Measurements from ENCODE around the gene ASCC3. TPM values are rescaled to one million over a fixed set of nuclear protein-coding genes. Genes with fewer than 3 reads are reported as not detected.

Gene ASCC3
- total RNA-seq, 4 donors from 2014 or later = 25.9 to 40.9 (median 31.3) TPM

DNA sequence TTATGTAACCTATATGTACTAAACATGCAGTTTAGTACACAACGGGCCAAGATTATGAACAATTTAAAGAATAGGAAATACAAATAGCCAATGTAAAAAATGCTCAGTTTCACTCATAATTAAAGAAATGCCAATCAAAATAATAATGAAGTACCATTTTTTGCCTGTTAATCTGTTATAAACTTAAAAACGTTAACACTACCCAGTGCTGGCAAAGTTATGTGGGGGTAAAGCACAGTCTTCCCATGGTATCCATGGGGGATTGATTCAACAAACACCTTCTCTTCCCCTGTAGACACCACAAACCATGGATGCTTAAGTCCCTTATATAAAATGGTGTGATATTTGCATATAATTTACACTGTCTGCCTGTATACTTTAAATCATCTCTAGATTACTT, 211.1 kb downstream of the ASCC3 start:
- Histone ChIP-seq H3K27me3 (no peaks in the 10 kb centered on the region), H3K9me3 (no peaks in the 10 kb centered on the region), H3K36me3 (no peaks in the 10 kb centered on the region), H3K4me1 (no peaks in the 10 kb centered on the region), H3K27ac (no peak overlapping the region), H3K4me3 (no peak overlapping the region)
- WGBS = 98% methylated on average over 2 of the region's 2 CpGs
- no peak for DNase-seq (ENCODE audit: low spot score in 2 of 2)
- TF ChIP-seq POLR2A (IDR thresholded peaks at IDR 0.05) = no peak
- no peak for TF ChIP-seq EP300 (IDR thresholded peaks at IDR 0.05)
- TF ChIP-seq, protein P1, sequence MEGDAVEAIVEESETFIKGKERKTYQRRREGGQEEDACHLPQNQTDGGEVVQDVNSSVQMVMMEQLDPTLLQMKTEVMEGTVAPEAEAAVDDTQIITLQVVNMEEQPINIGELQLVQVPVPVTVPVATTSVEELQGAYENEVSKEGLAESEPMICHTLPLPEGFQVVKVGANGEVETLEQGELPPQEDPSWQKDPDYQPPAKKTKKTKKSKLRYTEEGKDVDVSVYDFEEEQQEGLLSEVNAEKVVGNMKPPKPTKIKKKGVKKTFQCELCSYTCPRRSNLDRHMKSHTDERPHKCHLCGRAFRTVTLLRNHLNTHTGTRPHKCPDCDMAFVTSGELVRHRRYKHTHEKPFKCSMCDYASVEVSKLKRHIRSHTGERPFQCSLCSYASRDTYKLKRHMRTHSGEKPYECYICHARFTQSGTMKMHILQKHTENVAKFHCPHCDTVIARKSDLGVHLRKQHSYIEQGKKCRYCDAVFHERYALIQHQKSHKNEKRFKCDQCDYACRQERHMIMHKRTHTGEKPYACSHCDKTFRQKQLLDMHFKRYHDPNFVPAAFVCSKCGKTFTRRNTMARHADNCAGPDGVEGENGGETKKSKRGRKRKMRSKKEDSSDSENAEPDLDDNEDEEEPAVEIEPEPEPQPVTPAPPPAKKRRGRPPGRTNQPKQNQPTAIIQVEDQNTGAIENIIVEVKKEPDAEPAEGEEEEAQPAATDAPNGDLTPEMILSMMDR (IDR thresholded peaks at IDR 0.05) = no peak
- no peak for TF ChIP-seq POLR2AphosphoS5 (IDR thresholded peaks at IDR 0.05)

DNA sequence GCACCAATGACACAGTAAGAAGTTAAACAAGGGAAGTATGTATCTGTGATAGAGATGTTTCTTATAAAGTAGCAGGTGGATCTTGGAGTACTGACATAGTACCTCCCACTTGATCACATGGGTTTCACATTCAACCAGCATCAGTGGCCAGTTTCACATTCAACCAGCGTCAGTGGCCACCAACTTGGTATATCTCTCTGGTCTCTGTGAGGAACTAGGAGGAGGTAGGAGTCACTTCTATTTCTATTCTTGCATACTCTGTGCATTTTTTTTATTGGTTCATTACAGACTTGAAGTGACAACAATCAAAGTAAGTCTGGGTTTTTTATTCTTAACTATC, 216.1 kb downstream of the ASCC3 start:
- no peaks in the 10 kb centered on the region for H3K36me3 ChIP-seq
- no peak overlapping the region for H3K4me3 ChIP-seq
- H3K27me3 ChIP-seq = no peaks in the 10 kb centered on the region
- no peak for DNase-seq (ENCODE audit: low spot score in 2 of 2)
- TF ChIP-seq, protein P1 (IDR thresholded peaks at IDR 0.05) = no peak
- TF ChIP-seq EP300 (IDR thresholded peaks at IDR 0.05) (no peak), POLR2AphosphoS5 (IDR thresholded peaks at IDR 0.05) (no peak), POLR2A (IDR thresholded peaks at IDR 0.05) (no peak)
- peaks cover 3% of the 10 kb centered on the region for H3K4me1 ChIP-seq
- no peaks in the 10 kb centered on the region for H3K9me3 ChIP-seq
- no peak overlapping the region for H3K27ac ChIP-seq
- 0% methylated on average over 1 of the region's 1 CpG for WGBS

DNA sequence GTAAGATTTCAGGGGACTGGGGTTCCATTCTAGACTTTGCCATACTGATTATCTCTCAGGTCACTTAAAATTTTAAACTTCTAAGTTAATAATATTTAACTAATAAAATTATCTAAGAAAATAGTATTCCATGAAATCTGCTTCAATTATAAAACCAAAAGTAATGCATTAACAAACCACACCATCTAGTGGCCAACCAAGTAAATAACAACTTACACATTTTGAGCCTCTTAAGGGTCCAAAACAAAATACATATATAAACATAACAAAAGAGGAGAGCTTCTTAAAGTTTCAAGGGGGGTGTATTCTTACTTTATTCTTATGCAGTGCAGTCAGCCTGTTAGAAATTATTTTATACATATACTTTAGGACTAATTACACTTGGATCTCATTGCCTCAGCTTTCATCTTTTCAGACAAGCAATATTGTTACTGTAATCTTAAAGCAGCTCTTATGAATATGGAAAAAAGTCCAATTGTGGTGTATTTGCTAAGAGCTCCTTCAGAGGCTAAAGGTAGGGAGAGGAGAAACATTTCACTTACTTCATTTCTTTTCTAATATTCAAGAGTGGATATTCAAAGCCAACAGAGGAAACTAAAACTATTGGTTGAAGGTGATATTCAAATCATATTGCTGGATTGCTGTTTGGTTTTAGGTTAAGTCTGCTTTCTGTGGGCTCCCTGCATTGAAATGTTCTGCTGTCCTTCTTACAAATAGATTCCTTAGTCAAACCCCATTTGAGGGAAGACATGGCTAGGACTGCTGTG, 216.7 kb downstream of the ASCC3 start:
- H3K4me3 ChIP-seq = no peak overlapping the region
- H3K4me1 ChIP-seq = peaks cover 3% of the 10 kb centered on the region
- H3K36me3 ChIP-seq = no peaks in the 10 kb centered on the region
- DNase-seq (ENCODE audit: low spot score in 2 of 2) = no peak
- no peaks in the 10 kb centered on the region for H3K27me3 ChIP-seq
- TF ChIP-seq POLR2AphosphoS5 (IDR thresholded peaks at IDR 0.05) (no peak), POLR2A (IDR thresholded peaks at IDR 0.05) (no peak), EP300 (IDR thresholded peaks at IDR 0.05) (no peak)
- TF ChIP-seq, protein P1 (IDR thresholded peaks at IDR 0.05) = peak in 1 of 2 donors; percentile 39
- no peak overlapping the region for H3K27ac ChIP-seq
- no peaks in the 10 kb centered on the region for H3K9me3 ChIP-seq

DNA sequence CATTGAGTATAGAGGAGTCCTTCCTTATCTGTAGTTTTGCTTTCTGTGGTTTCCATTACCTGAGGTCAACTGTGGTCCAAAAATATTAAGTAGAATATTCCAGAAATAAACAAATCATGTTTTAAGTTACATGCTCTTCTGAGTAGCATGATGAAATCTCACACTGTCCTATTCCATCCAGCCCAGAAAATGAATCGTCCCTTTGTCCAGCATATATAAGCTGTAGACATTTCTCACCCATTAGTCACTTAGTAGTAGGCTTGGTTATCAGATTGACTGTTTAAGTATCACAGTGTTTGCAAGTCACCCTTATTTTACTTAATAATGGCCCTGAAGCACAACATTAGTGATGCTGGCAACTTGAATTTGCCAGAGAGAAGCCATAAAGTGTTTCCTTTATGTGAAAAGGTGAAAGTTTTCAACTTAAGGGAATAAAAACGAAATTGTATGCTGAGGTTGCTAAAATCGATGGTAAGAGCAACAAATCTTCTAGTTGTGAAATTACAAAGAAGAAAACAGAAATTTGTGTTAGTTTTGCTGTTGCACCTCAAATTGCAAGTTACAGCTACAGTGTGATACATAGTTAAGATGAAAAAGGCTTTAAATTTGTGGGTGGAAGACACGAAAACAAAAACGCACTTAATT, 217.8 kb downstream of the ASCC3 start:
- Histone ChIP-seq H3K9me3 (no peaks in the 10 kb centered on the region), H3K36me3 (no peaks in the 10 kb centered on the region), H3K27me3 (no peaks in the 10 kb centered on the region), H3K4me3 (no peak overlapping the region), H3K4me1 (peaks cover 3% of the 10 kb centered on the region), H3K27ac (no peak overlapping the region)
- TF ChIP-seq, protein P1 (IDR thresholded peaks at IDR 0.05) = no peak
- no peak for TF ChIP-seq POLR2AphosphoS5 (IDR thresholded peaks at IDR 0.05)
- no peak for TF ChIP-seq EP300 (IDR thresholded peaks at IDR 0.05)
- no peak for TF ChIP-seq POLR2A (IDR thresholded peaks at IDR 0.05)
- 95% methylated on average over 5 of the region's 5 CpGs for WGBS
- no peak for DNase-seq (ENCODE audit: low spot score in 2 of 2)

DNA sequence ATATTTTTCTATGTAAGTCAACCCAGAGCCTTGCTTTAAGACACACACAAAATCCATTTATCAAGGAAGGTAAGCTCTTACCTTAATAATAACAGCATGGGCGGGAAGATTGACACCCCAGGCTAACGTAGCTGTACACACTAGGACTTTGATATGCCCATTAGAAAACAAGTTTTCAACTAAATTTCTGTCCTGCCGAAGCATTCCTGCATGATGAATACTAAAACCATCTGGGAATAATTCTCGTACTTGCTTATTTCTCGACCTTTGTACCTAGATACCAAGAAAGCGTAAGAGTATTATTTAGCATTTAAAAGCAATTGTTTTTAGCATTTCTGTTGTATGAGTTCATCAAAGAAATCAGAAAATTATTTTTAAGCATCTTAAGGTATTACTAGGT, 218.9 kb downstream of the ASCC3 start:
- Histone ChIP-seq H3K27me3 (no peaks in the 10 kb centered on the region), H3K36me3 (no peaks in the 10 kb centered on the region), H3K4me1 (peaks cover 3% of the 10 kb centered on the region), H3K4me3 (no peak overlapping the region), H3K9me3 (no peaks in the 10 kb centered on the region), H3K27ac (no peak overlapping the region)
- TF ChIP-seq, protein P1 (IDR thresholded peaks at IDR 0.05) = no peak
- TF ChIP-seq EP300 (IDR thresholded peaks at IDR 0.05) = no peak
- DNase-seq (ENCODE audit: low spot score in 2 of 2) = no peak
- 98% methylated on average over 6 of the region's 6 CpGs for WGBS
